Osteoblast (primary cell): ENCODE measurements around the gene CLEC4M. TPM values are rescaled to one million over a fixed set of nuclear protein-coding genes. Genes with fewer than 3 reads are reported as not detected.

Experiments used
- DNase-seq: peaks from one replicate; pipeline ENCODE4 v3.0.0; 2011; ENCODE audit warnings: low spot score, mixed read lengths; ENCODE audit not compliant: insufficient read length; ENCODE audit errors: missing footprints
- H2AFZ ChIP-seq: 2 replicates; pipeline ENCODE4 v1.6.0; 2011; ENCODE audit warnings: mild to moderate bottlenecking, low read length
- H3K27ac ChIP-seq: 2 replicates; pipeline ENCODE4 v1.5.1; 2011; ENCODE audit warnings: mild to moderate bottlenecking, low read depth, low read length, moderate library complexity
- H3K27me3 ChIP-seq: 2 replicates; pipeline ENCODE4 v1.6.0; 2012; ENCODE audit warnings: mild to moderate bottlenecking, control low read depth, inconsistent platforms, low read length, moderate library complexity; ENCODE audit not compliant: insufficient read depth
- H3K36me3 ChIP-seq: 2 replicates; pipeline ENCODE4 v1.5.1; 2011; ENCODE audit warnings: mild to moderate bottlenecking, low read length, control low read depth, moderate library complexity; ENCODE audit not compliant: insufficient read depth
- H3K4me1 ChIP-seq: 2 replicates; pipeline ENCODE4 v1.5.1; 2011; ENCODE audit warnings: mild to moderate bottlenecking, low read length, control low read depth, moderate library complexity; ENCODE audit not compliant: insufficient read depth
- H3K4me2 ChIP-seq: 2 replicates; pipeline ENCODE4 v1.6.0; 2011; ENCODE audit warnings: mild to moderate bottlenecking, low read length; ENCODE audit not compliant: insufficient read depth
- H3K4me3 ChIP-seq: fragments of 200-600 bp; sonication (generic); 3 replicates; pipeline ENCODE4 v1.5.1; 2012; ENCODE audit warnings: mild to moderate bottlenecking, low read length, inconsistent platforms; ENCODE audit not compliant: insufficient read depth
- H3K79me2 ChIP-seq: 2 replicates; pipeline ENCODE4 v1.6.0; 2012; ENCODE audit warnings: mild to moderate bottlenecking, low read length, control low read depth, inconsistent platforms; ENCODE audit not compliant: insufficient read depth
- H3K9me3 ChIP-seq: 2 replicates; pipeline ENCODE4 v1.5.1; 2011; ENCODE audit warnings: low read depth, low read length, control low read depth
- H4K20me1 ChIP-seq: 2 replicates; pipeline ENCODE4 v1.6.0; 2012; ENCODE audit warnings: mild to moderate bottlenecking, low read length, control low read depth; ENCODE audit not compliant: insufficient read depth
- CTCF ChIP-seq: IDR thresholded peaks from 2 replicates; pipeline ENCODE4 v1.5.1; 2011; ENCODE audit warnings: mild to moderate bottlenecking, low read depth, low read length, moderate library complexity; ENCODE audit errors: extremely low read depth
- total RNA-seq: library from RNA; depleted of rRNA; stranded (reverse); fragments of >200 nt; gene quantifications from 2 replicates; pipeline ENCODE4 v1.2.3, GENCODE V29; 2012

Gene CLEC4M
- total RNA-seq, 1 donor = not detected

DNA sequence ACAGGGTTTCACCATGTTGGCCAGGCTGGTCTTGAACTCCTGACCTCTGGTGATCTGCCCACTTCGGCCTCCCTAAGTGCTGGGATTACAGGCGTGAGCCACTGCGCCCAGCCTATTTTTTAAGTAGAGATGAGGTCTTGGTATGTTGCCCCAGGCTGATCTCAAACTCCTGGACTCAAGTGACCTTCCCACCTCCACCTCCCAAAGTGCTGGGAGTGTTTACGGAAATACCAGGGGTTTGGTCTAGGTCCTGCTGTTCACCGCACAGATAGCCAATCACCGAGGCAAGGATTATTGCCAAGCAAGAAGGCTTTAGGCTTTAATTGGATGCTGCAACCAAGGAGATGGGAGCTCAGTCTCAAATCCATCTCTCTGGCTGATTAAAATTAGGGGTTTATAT lies 42.7 kb upstream of the CLEC4M start:
- H3K79me2 ChIP-seq = no peaks in the 10 kb centered on the region
- H2AFZ ChIP-seq = no peak overlapping the region
- TF ChIP-seq CTCF = no peak
- no peak for DNase-seq
- H3K27me3 ChIP-seq = no peaks in the 10 kb centered on the region
- no peak overlapping the region for H3K4me2 ChIP-seq
- H3K27ac ChIP-seq = no peak overlapping the region
- peaks cover 2% of the 10 kb centered on the region for H3K9me3 ChIP-seq
- H4K20me1 ChIP-seq = no peaks in the 10 kb centered on the region
- no peaks in the 10 kb centered on the region for H3K36me3 ChIP-seq
- H3K4me3 ChIP-seq = no peak overlapping the region
- no peaks in the 10 kb centered on the region for H3K4me1 ChIP-seq

GRCh38 chr19:7722231-7722651 lies 40.8 kb upstream of the CLEC4M start:
- Histone ChIP-seq H3K27me3 (no peaks in the 10 kb centered on the region), H3K4me3 (no peak overlapping the region), H3K79me2 (no peaks in the 10 kb centered on the region), H3K9me3 (no peaks in the 10 kb centered on the region), H3K36me3 (no peaks in the 10 kb centered on the region), H3K27ac (no peak overlapping the region), H3K4me2 (no peak overlapping the region), H4K20me1 (no peaks in the 10 kb centered on the region), H2AFZ (no peak overlapping the region), H3K4me1 (no peaks in the 10 kb centered on the region)
- no peak for DNase-seq
- TF ChIP-seq CTCF = no peak

DNA sequence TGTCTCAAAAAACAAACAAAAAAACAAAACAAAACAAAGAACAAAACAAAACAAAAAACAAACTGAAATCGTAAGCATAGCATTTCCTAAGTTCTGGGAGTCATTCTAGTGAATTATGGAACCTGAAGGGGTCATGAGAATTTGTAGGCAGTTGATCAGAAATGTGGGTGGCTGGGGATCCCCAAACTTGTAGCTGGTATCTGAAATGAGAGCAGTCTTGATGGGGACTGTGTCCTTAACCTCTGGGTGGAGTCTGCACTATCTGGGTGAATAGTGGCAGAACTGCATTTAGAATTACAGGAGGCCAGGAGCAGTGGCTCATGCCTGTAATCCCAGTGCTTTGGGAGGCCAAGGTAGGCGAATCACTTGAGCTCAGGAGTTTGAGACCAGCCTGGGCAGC lies 37.3 kb upstream of the CLEC4M start:
- no peaks in the 10 kb centered on the region for H4K20me1 ChIP-seq
- no peaks in the 10 kb centered on the region for H3K79me2 ChIP-seq
- no peaks in the 10 kb centered on the region for H3K4me1 ChIP-seq
- no peak overlapping the region for H3K4me3 ChIP-seq
- no peaks in the 10 kb centered on the region for H3K36me3 ChIP-seq
- H3K27me3 ChIP-seq = peaks cover 19% of the 10 kb centered on the region
- TF ChIP-seq CTCF = no peak
- no peak overlapping the region for H3K27ac ChIP-seq
- no peak overlapping the region for H2AFZ ChIP-seq
- H3K9me3 ChIP-seq = no peaks in the 10 kb centered on the region
- H3K4me2 ChIP-seq = no peak overlapping the region
- DNase-seq = no peak

GRCh38 chr19:7729211-7729610 lies 33.8 kb upstream of the CLEC4M start:
- Histone ChIP-seq H3K4me3 (no peak overlapping the region), H3K27me3 (peaks cover 23% of the 10 kb centered on the region)
- no peak for TF ChIP-seq CTCF

More at GRCh38 chr19:7729211-7729610, 33.8 kb upstream of the CLEC4M start:
- no peak overlapping the region for H3K4me2 ChIP-seq
- no peaks in the 10 kb centered on the region for H3K9me3 ChIP-seq
- DNase-seq = no peak
- H4K20me1 ChIP-seq = no peaks in the 10 kb centered on the region
- H3K27ac ChIP-seq = no peak overlapping the region
- H3K36me3 ChIP-seq = no peaks in the 10 kb centered on the region
- no peak overlapping the region for H2AFZ ChIP-seq
- no peaks in the 10 kb centered on the region for H3K79me2 ChIP-seq
- H3K4me1 ChIP-seq = no peaks in the 10 kb centered on the region
